ENCODE measurements around the gene TTLL9.

- TF ChIP-seq ZSCAN29 (IDR thresholded peaks at IDR 0.05) (no peak), CBX5 (IDR thresholded peaks at IDR 0.05; ENCODE audit: low read depth) (no peak), E2F8 (IDR thresholded peaks at IDR 0.05; ENCODE audit: low read depth, partially characterized antibody) (no peak), TBL1XR1 (IDR thresholded peaks at IDR 0.05; ENCODE audit: low read depth, low read length) (no peak), BHLHE40 (IDR thresholded peaks at IDR 0.05; ENCODE audit: borderline replicate concordance in 1 of 2, low read depth in 2 of 2, low read length in 1 of 2) (no peak), TAF1 (IDR thresholded peaks at IDR 0.05; ENCODE audit: borderline replicate concordance, low read depth, low read length) (no peak), POLR2A (IDR thresholded peaks at IDR 0.05; ENCODE audit: low read depth, low read length) (no peak), EGR1 (IDR thresholded peaks at IDR 0.05; ENCODE audit: borderline replicate concordance in 1 of 2, low read depth in 2 of 2, low read length in 2 of 2) (no peak), CTCF (IDR thresholded peaks at IDR 0.05 in 2 of 3, conservative IDR thresholded peaks at IDR 0.05 in 1 of 3; ENCODE audit: control insufficient read depth in 2 of 3, extremely low read depth in 1 of 3, insufficient read depth in 1 of 3, low read depth in 3 of 3, low read length in 3 of 3) (no peak), STAT3 (IDR thresholded peaks at IDR 0.05; ENCODE audit: low read depth, low read length) (no peak)
- TF ChIP-seq, protein P1, sequence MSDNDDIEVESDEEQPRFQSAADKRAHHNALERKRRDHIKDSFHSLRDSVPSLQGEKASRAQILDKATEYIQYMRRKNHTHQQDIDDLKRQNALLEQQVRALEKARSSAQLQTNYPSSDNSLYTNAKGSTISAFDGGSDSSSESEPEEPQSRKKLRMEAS (IDR thresholded peaks at IDR 0.05; ENCODE audit: low read depth, low read length) = no peak
- TF ChIP-seq, protein P2, sequence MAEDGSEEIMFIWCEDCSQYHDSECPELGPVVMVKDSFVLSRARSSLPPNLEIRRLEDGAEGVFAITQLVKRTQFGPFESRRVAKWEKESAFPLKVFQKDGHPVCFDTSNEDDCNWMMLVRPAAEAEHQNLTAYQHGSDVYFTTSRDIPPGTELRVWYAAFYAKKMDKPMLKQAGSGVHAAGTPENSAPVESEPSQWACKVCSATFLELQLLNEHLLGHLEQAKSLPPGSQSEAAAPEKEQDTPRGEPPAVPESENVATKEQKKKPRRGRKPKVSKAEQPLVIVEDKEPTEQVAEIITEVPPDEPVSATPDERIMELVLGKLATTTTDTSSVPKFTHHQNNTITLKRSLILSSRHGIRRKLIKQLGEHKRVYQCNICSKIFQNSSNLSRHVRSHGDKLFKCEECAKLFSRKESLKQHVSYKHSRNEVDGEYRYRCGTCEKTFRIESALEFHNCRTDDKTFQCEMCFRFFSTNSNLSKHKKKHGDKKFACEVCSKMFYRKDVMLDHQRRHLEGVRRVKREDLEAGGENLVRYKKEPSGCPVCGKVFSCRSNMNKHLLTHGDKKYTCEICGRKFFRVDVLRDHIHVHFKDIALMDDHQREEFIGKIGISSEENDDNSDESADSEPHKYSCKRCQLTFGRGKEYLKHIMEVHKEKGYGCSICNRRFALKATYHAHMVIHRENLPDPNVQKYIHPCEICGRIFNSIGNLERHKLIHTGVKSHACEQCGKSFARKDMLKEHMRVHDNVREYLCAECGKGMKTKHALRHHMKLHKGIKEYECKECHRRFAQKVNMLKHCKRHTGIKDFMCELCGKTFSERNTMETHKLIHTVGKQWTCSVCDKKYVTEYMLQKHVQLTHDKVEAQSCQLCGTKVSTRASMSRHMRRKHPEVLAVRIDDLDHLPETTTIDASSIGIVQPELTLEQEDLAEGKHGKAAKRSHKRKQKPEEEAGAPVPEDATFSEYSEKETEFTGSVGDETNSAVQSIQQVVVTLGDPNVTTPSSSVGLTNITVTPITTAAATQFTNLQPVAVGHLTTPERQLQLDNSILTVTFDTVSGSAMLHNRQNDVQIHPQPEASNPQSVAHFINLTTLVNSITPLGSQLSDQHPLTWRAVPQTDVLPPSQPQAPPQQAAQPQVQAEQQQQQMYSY (CRISPR knock-in tag; IDR thresholded peaks at IDR 0.05) = no peak
These were observed 102.1 kb downstream of the TTLL9 start for GRCh38 chr20:31972471-31973021.
